ENCODE data around the gene MAML2. TPM values are rescaled to one million over a fixed set of nuclear protein-coding genes. Genes with fewer than 3 reads are reported as not detected.

Gene MAML2
- total and polyA plus RNA-seq, 2 of the 8 experiments (the other 6 are each of a cell fraction or from before 2014, with no cell fraction given): 3.8 to 6.6 TPM

DNA sequence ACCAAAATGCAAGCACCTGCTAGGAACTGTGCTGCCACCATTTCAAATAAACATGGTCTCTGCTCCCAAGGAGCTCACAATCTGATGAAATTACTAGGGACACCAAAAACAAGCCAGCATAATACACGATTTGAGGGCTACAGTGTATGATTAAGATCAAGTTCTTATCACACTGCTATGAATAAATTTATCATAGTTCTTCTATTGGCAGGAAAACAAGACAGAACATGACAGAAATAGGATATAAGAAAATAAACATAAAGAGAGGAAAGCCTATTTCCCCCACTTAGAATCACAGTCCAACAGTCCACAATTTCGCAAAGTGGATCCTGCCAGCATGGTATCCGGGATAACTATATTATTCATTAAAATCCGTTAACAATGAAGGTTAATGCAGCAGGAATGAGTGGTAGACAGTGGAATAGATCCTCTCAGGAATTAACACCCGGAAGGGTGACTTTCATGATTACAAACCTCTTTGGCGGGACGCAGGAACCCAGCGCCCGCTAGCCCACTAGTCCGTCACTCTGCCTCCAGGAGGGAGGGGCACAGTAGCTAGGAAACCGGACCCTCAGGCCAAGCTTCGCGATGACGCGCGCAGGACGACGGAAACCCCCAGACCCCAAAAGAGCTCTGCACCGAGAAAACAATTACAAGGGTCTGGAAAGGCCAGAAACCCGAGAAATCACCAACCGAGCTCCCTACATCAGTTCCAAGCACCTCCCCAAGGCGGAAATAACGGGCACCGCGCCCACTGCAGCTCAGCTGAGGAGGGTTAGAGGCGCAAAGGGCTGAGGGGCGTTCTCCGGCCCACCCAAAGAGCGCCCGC is 46.1 kb upstream of the MAML2 start (continued):
- TF ChIP-seq, protein P1, sequence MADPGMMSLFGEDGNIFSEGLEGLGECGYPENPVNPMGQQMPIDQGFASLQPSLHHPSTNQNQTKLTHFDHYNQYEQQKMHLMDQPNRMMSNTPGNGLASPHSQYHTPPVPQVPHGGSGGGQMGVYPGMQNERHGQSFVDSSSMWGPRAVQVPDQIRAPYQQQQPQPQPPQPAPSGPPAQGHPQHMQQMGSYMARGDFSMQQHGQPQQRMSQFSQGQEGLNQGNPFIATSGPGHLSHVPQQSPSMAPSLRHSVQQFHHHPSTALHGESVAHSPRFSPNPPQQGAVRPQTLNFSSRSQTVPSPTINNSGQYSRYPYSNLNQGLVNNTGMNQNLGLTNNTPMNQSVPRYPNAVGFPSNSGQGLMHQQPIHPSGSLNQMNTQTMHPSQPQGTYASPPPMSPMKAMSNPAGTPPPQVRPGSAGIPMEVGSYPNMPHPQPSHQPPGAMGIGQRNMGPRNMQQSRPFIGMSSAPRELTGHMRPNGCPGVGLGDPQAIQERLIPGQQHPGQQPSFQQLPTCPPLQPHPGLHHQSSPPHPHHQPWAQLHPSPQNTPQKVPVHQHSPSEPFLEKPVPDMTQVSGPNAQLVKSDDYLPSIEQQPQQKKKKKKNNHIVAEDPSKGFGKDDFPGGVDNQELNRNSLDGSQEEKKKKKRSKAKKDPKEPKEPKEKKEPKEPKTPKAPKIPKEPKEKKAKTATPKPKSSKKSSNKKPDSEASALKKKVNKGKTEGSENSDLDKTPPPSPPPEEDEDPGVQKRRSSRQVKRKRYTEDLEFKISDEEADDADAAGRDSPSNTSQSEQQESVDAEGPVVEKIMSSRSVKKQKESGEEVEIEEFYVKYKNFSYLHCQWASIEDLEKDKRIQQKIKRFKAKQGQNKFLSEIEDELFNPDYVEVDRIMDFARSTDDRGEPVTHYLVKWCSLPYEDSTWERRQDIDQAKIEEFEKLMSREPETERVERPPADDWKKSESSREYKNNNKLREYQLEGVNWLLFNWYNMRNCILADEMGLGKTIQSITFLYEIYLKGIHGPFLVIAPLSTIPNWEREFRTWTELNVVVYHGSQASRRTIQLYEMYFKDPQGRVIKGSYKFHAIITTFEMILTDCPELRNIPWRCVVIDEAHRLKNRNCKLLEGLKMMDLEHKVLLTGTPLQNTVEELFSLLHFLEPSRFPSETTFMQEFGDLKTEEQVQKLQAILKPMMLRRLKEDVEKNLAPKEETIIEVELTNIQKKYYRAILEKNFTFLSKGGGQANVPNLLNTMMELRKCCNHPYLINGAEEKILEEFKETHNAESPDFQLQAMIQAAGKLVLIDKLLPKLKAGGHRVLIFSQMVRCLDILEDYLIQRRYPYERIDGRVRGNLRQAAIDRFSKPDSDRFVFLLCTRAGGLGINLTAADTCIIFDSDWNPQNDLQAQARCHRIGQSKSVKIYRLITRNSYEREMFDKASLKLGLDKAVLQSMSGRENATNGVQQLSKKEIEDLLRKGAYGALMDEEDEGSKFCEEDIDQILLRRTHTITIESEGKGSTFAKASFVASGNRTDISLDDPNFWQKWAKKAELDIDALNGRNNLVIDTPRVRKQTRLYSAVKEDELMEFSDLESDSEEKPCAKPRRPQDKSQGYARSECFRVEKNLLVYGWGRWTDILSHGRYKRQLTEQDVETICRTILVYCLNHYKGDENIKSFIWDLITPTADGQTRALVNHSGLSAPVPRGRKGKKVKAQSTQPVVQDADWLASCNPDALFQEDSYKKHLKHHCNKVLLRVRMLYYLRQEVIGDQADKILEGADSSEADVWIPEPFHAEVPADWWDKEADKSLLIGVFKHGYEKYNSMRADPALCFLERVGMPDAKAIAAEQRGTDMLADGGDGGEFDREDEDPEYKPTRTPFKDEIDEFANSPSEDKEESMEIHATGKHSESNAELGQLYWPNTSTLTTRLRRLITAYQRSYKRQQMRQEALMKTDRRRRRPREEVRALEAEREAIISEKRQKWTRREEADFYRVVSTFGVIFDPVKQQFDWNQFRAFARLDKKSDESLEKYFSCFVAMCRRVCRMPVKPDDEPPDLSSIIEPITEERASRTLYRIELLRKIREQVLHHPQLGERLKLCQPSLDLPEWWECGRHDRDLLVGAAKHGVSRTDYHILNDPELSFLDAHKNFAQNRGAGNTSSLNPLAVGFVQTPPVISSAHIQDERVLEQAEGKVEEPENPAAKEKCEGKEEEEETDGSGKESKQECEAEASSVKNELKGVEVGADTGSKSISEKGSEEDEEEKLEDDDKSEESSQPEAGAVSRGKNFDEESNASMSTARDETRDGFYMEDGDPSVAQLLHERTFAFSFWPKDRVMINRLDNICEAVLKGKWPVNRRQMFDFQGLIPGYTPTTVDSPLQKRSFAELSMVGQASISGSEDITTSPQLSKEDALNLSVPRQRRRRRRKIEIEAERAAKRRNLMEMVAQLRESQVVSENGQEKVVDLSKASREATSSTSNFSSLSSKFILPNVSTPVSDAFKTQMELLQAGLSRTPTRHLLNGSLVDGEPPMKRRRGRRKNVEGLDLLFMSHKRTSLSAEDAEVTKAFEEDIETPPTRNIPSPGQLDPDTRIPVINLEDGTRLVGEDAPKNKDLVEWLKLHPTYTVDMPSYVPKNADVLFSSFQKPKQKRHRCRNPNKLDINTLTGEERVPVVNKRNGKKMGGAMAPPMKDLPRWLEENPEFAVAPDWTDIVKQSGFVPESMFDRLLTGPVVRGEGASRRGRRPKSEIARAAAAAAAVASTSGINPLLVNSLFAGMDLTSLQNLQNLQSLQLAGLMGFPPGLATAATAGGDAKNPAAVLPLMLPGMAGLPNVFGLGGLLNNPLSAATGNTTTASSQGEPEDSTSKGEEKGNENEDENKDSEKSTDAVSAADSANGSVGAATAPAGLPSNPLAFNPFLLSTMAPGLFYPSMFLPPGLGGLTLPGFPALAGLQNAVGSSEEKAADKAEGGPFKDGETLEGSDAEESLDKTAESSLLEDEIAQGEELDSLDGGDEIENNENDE (IDR thresholded peaks at IDR 0.05; ENCODE audit: insufficient replicate concordance, low read length): no peak
- no peak for TF ChIP-seq BCL11A (IDR thresholded peaks at IDR 0.05; ENCODE audit: low read depth in 2 of 2, low read length in 2 of 2)
- TF ChIP-seq JUND (IDR thresholded peaks at IDR 0.05; ENCODE audit: low read length): no peak
- TF ChIP-seq SRF (IDR thresholded peaks at IDR 0.05; ENCODE audit: low read depth, low read length): no peak
- no peak for TF ChIP-seq SIX5 (IDR thresholded peaks at IDR 0.05; ENCODE audit: low read depth, low read length)
- TF ChIP-seq, protein P2, sequence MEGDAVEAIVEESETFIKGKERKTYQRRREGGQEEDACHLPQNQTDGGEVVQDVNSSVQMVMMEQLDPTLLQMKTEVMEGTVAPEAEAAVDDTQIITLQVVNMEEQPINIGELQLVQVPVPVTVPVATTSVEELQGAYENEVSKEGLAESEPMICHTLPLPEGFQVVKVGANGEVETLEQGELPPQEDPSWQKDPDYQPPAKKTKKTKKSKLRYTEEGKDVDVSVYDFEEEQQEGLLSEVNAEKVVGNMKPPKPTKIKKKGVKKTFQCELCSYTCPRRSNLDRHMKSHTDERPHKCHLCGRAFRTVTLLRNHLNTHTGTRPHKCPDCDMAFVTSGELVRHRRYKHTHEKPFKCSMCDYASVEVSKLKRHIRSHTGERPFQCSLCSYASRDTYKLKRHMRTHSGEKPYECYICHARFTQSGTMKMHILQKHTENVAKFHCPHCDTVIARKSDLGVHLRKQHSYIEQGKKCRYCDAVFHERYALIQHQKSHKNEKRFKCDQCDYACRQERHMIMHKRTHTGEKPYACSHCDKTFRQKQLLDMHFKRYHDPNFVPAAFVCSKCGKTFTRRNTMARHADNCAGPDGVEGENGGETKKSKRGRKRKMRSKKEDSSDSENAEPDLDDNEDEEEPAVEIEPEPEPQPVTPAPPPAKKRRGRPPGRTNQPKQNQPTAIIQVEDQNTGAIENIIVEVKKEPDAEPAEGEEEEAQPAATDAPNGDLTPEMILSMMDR (IDR thresholded peaks at IDR 0.05; ENCODE audit: control extremely low read depth in 1 of 3, insufficient read depth in 1 of 3, low read depth in 1 of 3, low read length in 3 of 3): no peak
- 0 out of 3 replicates have a peak, but pooled peaks of 1 of the 2 experiments have one; percentile 49 for TF ChIP-seq POLR2A (IDR thresholded peaks at IDR 0.05; ENCODE audit: control extremely low read depth in 1 of 2, low read depth in 2 of 2, low read length in 2 of 2)
- TF ChIP-seq TEAD4 (IDR thresholded peaks at IDR 0.05; ENCODE audit: low read depth, low read length): no peak
